ENCODE measurements around the gene DECR2. TPM values are rescaled to one million over a fixed set of nuclear protein-coding genes. Genes with fewer than 3 reads are reported as not detected.

DECR2 gene
- polyA plus RNA-seq, 3 donors = 5.7 to 12.8 (median 8.7) TPM

DNA sequence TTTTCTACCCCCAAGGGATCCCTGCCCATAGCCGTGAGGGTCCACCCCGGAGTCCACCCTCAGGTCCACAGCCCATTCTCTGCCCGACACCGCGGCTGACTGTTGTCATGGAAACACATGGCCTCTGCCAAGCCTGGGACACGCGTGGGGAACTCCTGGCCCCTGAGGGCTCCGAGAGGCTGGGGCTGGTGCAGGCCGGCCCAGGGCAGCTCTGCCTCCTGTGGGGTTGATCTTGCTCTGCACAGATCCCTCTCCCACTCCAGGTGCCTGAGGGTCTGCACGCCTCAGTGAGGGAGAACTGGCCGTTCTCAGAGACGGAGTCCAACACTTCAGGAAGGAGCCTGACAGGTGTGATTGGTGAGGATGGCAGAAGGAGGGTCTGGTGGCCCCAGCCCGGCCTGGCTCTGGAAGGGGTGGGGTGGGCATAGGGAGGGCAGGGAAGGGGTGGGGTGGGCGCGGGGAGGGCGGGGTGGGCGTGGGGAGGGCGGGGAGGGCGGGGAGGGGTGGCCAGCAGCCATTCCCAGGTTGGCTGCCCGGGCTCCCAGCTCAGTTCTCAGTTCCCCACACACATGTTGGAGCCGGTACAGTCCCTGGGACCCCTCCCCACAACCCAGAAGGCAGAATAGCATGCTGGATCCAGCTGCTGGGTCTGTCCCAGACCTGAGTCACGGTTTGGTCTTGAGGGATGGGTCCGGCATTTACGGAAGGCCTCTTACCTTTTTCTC lies 37.8 kb upstream of the DECR2 start:
- no peaks in the 10 kb centered on the region for H4K20me1 ChIP-seq (ENCODE audit: insufficient read depth, low read length)
- H3K27me3 ChIP-seq (ENCODE audit: control insufficient read depth in 2 of 2, insufficient read depth in 2 of 2, low read length in 2 of 2) = no peaks in the 10 kb centered on the region
- no peaks in the 10 kb centered on the region for H3K9me3 ChIP-seq (replicated peaks in 1 of 2; ENCODE audit: control insufficient read depth in 1 of 2, insufficient read depth in 1 of 2, low read length in 2 of 2)
- Mint-ChIP-seq H3K36me3 (peaks cover 20 to 28% of the 10 kb centered on the region in 2 donors), H3K27ac (no peak overlapping the region), H3K4me3 (no peak overlapping the region), H3K27me3 (ENCODE audit: low read depth in 3 of 3) (peaks cover 5 to 25% (median 11%) of the 10 kb centered on the region in 3 donors), H3K4me1 (peaks cover 7% of the 10 kb centered on the region), H3K9me3 (no peaks in the 10 kb centered on the region)
- TF ChIP-seq, protein P1, sequence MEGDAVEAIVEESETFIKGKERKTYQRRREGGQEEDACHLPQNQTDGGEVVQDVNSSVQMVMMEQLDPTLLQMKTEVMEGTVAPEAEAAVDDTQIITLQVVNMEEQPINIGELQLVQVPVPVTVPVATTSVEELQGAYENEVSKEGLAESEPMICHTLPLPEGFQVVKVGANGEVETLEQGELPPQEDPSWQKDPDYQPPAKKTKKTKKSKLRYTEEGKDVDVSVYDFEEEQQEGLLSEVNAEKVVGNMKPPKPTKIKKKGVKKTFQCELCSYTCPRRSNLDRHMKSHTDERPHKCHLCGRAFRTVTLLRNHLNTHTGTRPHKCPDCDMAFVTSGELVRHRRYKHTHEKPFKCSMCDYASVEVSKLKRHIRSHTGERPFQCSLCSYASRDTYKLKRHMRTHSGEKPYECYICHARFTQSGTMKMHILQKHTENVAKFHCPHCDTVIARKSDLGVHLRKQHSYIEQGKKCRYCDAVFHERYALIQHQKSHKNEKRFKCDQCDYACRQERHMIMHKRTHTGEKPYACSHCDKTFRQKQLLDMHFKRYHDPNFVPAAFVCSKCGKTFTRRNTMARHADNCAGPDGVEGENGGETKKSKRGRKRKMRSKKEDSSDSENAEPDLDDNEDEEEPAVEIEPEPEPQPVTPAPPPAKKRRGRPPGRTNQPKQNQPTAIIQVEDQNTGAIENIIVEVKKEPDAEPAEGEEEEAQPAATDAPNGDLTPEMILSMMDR (IDR thresholded peaks at IDR 0.05) = no peak
- H3K36me3 ChIP-seq (replicated peaks in 1 of 2; ENCODE audit: control insufficient read depth in 1 of 2, insufficient read depth in 2 of 2, low read length in 2 of 2) = peaks cover 18 to 29% of the 10 kb centered on the region in 2 donors
- intact Hi-C loops (cut with micrococcal nuclease) = loop anchor here (5.0 kb wide), 1 partner anchor 257 kb away; no protein-coding TSS in a partner anchor
- no peak overlapping the region for H3K9ac ChIP-seq (ENCODE audit: insufficient read depth, low read length, poor library complexity, severe bottlenecking)
- no peak for DNase-seq
- H3K4me1 ChIP-seq (ENCODE audit: control insufficient read depth in 1 of 2, insufficient read depth in 2 of 2, low read length in 2 of 2) = peaks cover 6 to 8% of the 10 kb centered on the region in 2 donors
- H3K79me2 ChIP-seq (ENCODE audit: insufficient read depth, low read length) = no peaks in the 10 kb centered on the region
- H3K4me3 ChIP-seq (replicated peaks in 1 of 3; ENCODE audit: low read depth in 2 of 3, low read length in 3 of 3) = no peak overlapping the region
- H3K4me2 ChIP-seq (replicated peaks; ENCODE audit: extremely low read depth, low read length, poor library complexity, severe bottlenecking) = no peak overlapping the region
- 69% methylated on average over 6 of the region's 24 CpGs for WGBS (ENCODE audit: insufficient coverage)
- H3K27ac ChIP-seq (ENCODE audit: low read depth in 1 of 2, low read length in 2 of 2) = no peak overlapping the region
- H2AFZ ChIP-seq (ENCODE audit: insufficient read depth, low read depth, low read length, poor library complexity, severe bottlenecking) = no peak overlapping the region

DNA sequence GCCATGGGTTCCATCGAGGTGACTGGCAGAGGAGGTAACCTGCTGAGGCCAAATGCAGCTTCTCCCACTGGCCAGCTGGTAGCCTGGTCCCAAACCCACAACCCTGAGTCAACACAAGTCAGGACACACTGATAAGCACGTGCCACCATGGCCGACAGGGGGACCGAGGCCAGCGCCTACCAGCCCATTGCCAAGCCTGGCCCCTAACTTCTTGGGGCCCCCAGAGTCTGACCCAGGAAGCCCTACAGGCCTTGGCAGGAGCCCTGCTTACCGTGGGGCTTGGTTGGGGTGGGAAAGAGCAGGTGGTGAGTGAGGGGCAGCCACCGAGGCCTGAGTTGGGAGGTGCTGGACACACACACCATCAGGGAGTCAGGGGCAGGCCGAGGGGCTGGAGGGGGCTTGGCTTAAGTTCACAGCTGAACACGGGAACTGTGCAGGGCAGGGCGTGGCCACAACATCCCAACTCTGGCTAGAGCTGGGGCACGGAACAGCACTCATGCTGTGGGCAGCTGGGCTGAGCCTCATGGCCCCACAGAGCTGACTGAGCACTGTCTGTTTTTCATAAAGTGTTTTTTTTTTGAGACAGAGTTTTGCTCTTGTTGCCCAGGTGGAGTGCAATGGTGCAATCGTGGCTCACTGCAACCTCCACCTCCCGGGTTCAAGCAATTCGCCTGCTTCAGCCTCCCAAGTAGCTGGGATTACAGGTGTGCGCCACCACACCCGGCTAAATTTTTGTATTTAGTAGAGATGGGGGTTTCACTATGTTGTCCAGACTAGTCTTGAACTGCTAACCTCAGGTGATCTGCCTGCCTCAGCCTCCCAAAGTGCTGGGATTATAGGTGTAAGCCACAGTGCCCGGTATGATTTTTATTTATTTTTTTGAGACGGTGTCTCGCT lies 36.8 kb upstream of the DECR2 start:
- WGBS (ENCODE audit: insufficient coverage) = 71% methylated on average over 16 of the region's 19 CpGs
- H3K4me3 Mint-ChIP-seq = no peak overlapping the region
- no peak for DNase-seq
- H3K9me3 ChIP-seq (replicated peaks in 1 of 2; ENCODE audit: control insufficient read depth in 1 of 2, insufficient read depth in 1 of 2, low read length in 2 of 2) = no peaks in the 10 kb centered on the region
- H3K9me3 Mint-ChIP-seq = no peaks in the 10 kb centered on the region
- no peak overlapping the region for H3K4me3 ChIP-seq (replicated peaks in 1 of 3; ENCODE audit: low read depth in 2 of 3, low read length in 3 of 3)
- H3K36me3 ChIP-seq (replicated peaks in 1 of 2; ENCODE audit: control insufficient read depth in 1 of 2, insufficient read depth in 2 of 2, low read length in 2 of 2) = peaks cover 20 to 31% of the 10 kb centered on the region in 2 donors
- H3K79me2 ChIP-seq (ENCODE audit: insufficient read depth, low read length) = peaks cover 1% of the 10 kb centered on the region
- H3K27me3 Mint-ChIP-seq (ENCODE audit: low read depth in 3 of 3) = peaks cover 8 to 25% (median 11%) of the 10 kb centered on the region in 3 donors
- intact Hi-C loops (cut with micrococcal nuclease) = loop anchor here (5.0 kb wide), 1 partner anchor 258 kb away; no protein-coding TSS in a partner anchor
- no peak overlapping the region for H3K9ac ChIP-seq (ENCODE audit: insufficient read depth, low read length, poor library complexity, severe bottlenecking)
- H4K20me1 ChIP-seq (ENCODE audit: insufficient read depth, low read length) = no peaks in the 10 kb centered on the region
- H2AFZ ChIP-seq (ENCODE audit: insufficient read depth, low read depth, low read length, poor library complexity, severe bottlenecking) = no peak overlapping the region
- no peak overlapping the region for H3K27ac Mint-ChIP-seq
- no peak overlapping the region for H3K27ac ChIP-seq (ENCODE audit: low read depth in 1 of 2, low read length in 2 of 2)
- peaks cover 22 to 33% of the 10 kb centered on the region in 2 donors for H3K36me3 Mint-ChIP-seq
- peaks cover 13 to 14% of the 10 kb centered on the region in 2 donors for H3K4me1 ChIP-seq (ENCODE audit: control insufficient read depth in 1 of 2, insufficient read depth in 2 of 2, low read length in 2 of 2)
- H3K27me3 ChIP-seq (ENCODE audit: control insufficient read depth in 2 of 2, insufficient read depth in 2 of 2, low read length in 2 of 2) = no peaks in the 10 kb centered on the region
- peaks cover 15% of the 10 kb centered on the region for H3K4me1 Mint-ChIP-seq
- TF ChIP-seq, protein P1 (IDR thresholded peaks at IDR 0.05) = no peak
- no peak overlapping the region for H3K4me2 ChIP-seq (replicated peaks; ENCODE audit: extremely low read depth, low read length, poor library complexity, severe bottlenecking)
